ENCODE measurements around the gene DHX58.
"Not testable (repeated sequence)": the region's sequence is repeated elsewhere in the genome, so short reads cannot be mapped to it uniquely, and the experiment has no call there.

The DHX58 gene

GRCh38 chr17:42112552-42113176 is at the start of gene DHX58:
Gene DHX58 (minus strand): TSS chr17:42112714. CDS start chr17:42111892, 822 bp downstream.
- peak; percentile 66 to 73 (median 68) for DNase-seq (ENCODE audit: low read depth in 2 of 3, low spot score in 1 of 3)

- no peak for DNase-seq (ENCODE audit: low read depth in 2 of 3, low spot score in 1 of 3)
These were observed 48.0 kb upstream of the DHX58 start for GRCh38 chr17:42160531-42160910.

- DNase-seq (ENCODE audit: low read depth in 2 of 3, low spot score in 1 of 3), result no peak
These were observed 47.4 kb upstream of the DHX58 start for GRCh38 chr17:42159796-42160530.

GRCh38 chr17:42155614-42156045 is 43.1 kb upstream of the DHX58 start:
- no peak for DNase-seq (ENCODE audit: low read depth in 2 of 3, low spot score in 1 of 3)

- DNase-seq (ENCODE audit: low read depth in 2 of 3, low spot score in 1 of 3), result no peak
These were observed 41.6 kb upstream of the DHX58 start for GRCh38 chr17:42153919-42154742.

GRCh38 chr17:42146911-42147607 is 34.5 kb upstream of the DHX58 start:
- DNase-seq (ENCODE audit: low read depth in 2 of 3, low spot score in 1 of 3), result no peak

- not testable (repeated sequence) for DNase-seq (ENCODE audit: low read depth in 2 of 3, low spot score in 1 of 3)
These were observed 30.6 kb upstream of the DHX58 start for GRCh38 chr17:42143138-42143537.

- no peak for DNase-seq (ENCODE audit: low read depth in 2 of 3, low spot score in 1 of 3)
These were observed 29.9 kb upstream of the DHX58 start for GRCh38 chr17:42142371-42142896.

GRCh38 chr17:42141382-42141781 is 28.9 kb upstream of the DHX58 start:
- no peak for DNase-seq (ENCODE audit: low read depth in 2 of 3, low spot score in 1 of 3)

- DNase-seq (ENCODE audit: low read depth in 2 of 3, low spot score in 1 of 3), result not testable (repeated sequence)
These were observed 28.2 kb upstream of the DHX58 start for GRCh38 chr17:42140690-42141089.

GRCh38 chr17:42138749-42139492 is 26.4 kb upstream of the DHX58 start:
- no peak for DNase-seq (ENCODE audit: low read depth in 2 of 3, low spot score in 1 of 3)

- no peak for DNase-seq (ENCODE audit: low read depth in 2 of 3, low spot score in 1 of 3)
These were observed 24.1 kb upstream of the DHX58 start for GRCh38 chr17:42136654-42137051.

- no peak for DNase-seq (ENCODE audit: low read depth in 2 of 3, low spot score in 1 of 3)
These were observed 23.4 kb upstream of the DHX58 start for GRCh38 chr17:42135664-42136653.

- DNase-seq (ENCODE audit: low read depth in 2 of 3, low spot score in 1 of 3), result no peak
These were observed 22.6 kb upstream of the DHX58 start for GRCh38 chr17:42135151-42135550.

- DNase-seq (ENCODE audit: low read depth in 2 of 3, low spot score in 1 of 3), result no peak
These were observed 21.0 kb upstream of the DHX58 start for GRCh38 chr17:42133461-42134041.

GRCh38 chr17:42132941-42133340 is 20.4 kb upstream of the DHX58 start:
- peak in 1 of 3 donors; percentile 37 for DNase-seq (ENCODE audit: low read depth in 2 of 3, low spot score in 1 of 3)

GRCh38 chr17:42131981-42132432 is 19.5 kb upstream of the DHX58 start:
- no peak for DNase-seq (ENCODE audit: low read depth in 2 of 3, low spot score in 1 of 3)

- DNase-seq (ENCODE audit: low read depth in 2 of 3, low spot score in 1 of 3), result no peak
These were observed 18.7 kb upstream of the DHX58 start for GRCh38 chr17:42131232-42131631.
